ENCODE data around the gene ZBTB49. TPM values are rescaled to one million over a fixed set of nuclear protein-coding genes. Genes with fewer than 3 reads are reported as not detected.

Gene ZBTB49
- total and polyA plus RNA-seq, 2 of the 4 experiments (the other 2 are of a cell fraction), result 3.2 to 4.8 TPM

GRCh38 chr4:4334798-4335520, 44.9 kb downstream of the ZBTB49 start (continued):
- TF ChIP-seq RCOR1 (IDR thresholded peaks at IDR 0.05; ENCODE audit: insufficient replicate concordance, low read length), result no peak

GRCh38 chr4:4338210-4339001, 48.4 kb downstream of the ZBTB49 start:
- H2BK5ac ChIP-seq (ENCODE audit: low read depth, low read length, poor library complexity, severe bottlenecking), result no peak overlapping the region
- in situ Hi-C loops (cut with MboI; ENCODE audit: low sequenced_read_pairs) (no loop called here), dilution Hi-C loops (cut with HindIII; ENCODE audit: low sequenced_read_pairs, unreplicated experiment) (no loop called here)

More at GRCh38 chr4:4338210-4339001, 48.4 kb downstream of the ZBTB49 start:
- no peak overlapping the region for H3K9ac ChIP-seq (ENCODE audit: low read depth, low read length)
- H3K18ac ChIP-seq (ENCODE audit: low read depth, low read length), result no peak overlapping the region
- H3K23ac ChIP-seq (ENCODE audit: low read depth, low read length), result no peak overlapping the region
- no peak overlapping the region for H3K4me2 ChIP-seq (ENCODE audit: low read depth, low read length)
- H2AFZ ChIP-seq (replicated peaks; ENCODE audit: low read length, poor library complexity), result no peak overlapping the region
- H3K4ac ChIP-seq (ENCODE audit: low read depth, low read length), result no peak overlapping the region
- ATAC-seq (ENCODE audit: low read depth) (no peak), DNase-seq (no peak)
- H2BK15ac ChIP-seq (ENCODE audit: low read depth, low read length), result no peak overlapping the region
- ChIA-PET POLR2A (ENCODE audit: unreplicated experiment) (interaction anchor here (0.5 kb wide), 1 partner anchor 58 kb away, joined by 3 read pairs; no protein-coding TSS in a partner anchor), CTCF (interaction anchor here (0.8 kb wide), 1 partner anchor 87 kb away, joined by 3 read pairs; no protein-coding TSS in a partner anchor)
- H4K5ac ChIP-seq (ENCODE audit: low read depth, low read length), result no peak overlapping the region
- H3K14ac ChIP-seq (replicated peaks; ENCODE audit: low read depth, low read length), result no peak overlapping the region
- no peaks in the 10 kb centered on the region for H3K9me3 ChIP-seq (ENCODE audit: control insufficient read depth, insufficient read depth, low read length)
- no peaks in the 10 kb centered on the region for H3K79me1 ChIP-seq (ENCODE audit: low read depth in 1 of 2, low read length in 2 of 2)
- no TSS peak for BruUV-seq (replicated peaks)
- no peaks in the 10 kb centered on the region for H3K36me3 ChIP-seq (ENCODE audit: control insufficient read depth, insufficient read depth, low read length)
- H2BK120ac ChIP-seq (ENCODE audit: low read depth, low read length), result no peak overlapping the region
- H4K8ac ChIP-seq (ENCODE audit: low read depth in 2 of 2, low read length in 2 of 2), result no peak overlapping the region
- no peaks in the 10 kb centered on the region for H3K4me1 ChIP-seq (ENCODE audit: control insufficient read depth, insufficient read depth, low read length)
- peaks cover 29% of the 10 kb centered on the region for H3K27me3 ChIP-seq (ENCODE audit: control insufficient read depth, insufficient read depth, low read length)
- H2AK5ac ChIP-seq (ENCODE audit: low read depth, low read length), result no peak overlapping the region
- H3K27ac ChIP-seq (ENCODE audit: insufficient read depth, low read length), result no peak overlapping the region
- intact Hi-C loops (cut with micrococcal nuclease), result no loop called here
- 0 out of 2 replicates have a peak, but pooled peaks cover 3% of the 10 kb centered on the region for H3K9me1 ChIP-seq (ENCODE audit: insufficient read depth, low read length)
- no peak overlapping the region for H3K56ac ChIP-seq (ENCODE audit: extremely low read depth, insufficient read depth, low read length)
- no peak overlapping the region for H4K91ac ChIP-seq (ENCODE audit: insufficient read depth, low read depth, low read length)
- H4K20me1 ChIP-seq (ENCODE audit: insufficient read depth, low read length), result peaks cover 2% of the 10 kb centered on the region; the same call in 1 of the 2 replicates
- WGBS, 2 experiments (ENCODE audit: extremely low coverage in 2 of 2, insufficient read length in 1 of 2), result no CpG with 5 or more reads among the region's 11 CpGs
- no peak for TF ChIP-seq ELK1 (IDR thresholded peaks at IDR 0.05; ENCODE audit: borderline replicate concordance, low read depth, low read length)
- no peak for TF ChIP-seq FOS (IDR thresholded peaks at IDR 0.05; ENCODE audit: low read depth, low read length)
- TF ChIP-seq MXI1 (IDR thresholded peaks at IDR 0.05; ENCODE audit: borderline replicate concordance, low read depth, low read length), result no peak
- TF ChIP-seq BHLHE40 (IDR thresholded peaks at IDR 0.05; ENCODE audit: low read depth, low read length), result no peak
- no peak for TF ChIP-seq MAFK (IDR thresholded peaks at IDR 0.05; ENCODE audit: low read depth, low read length)
- no peak for TF ChIP-seq NFE2L2 (IDR thresholded peaks at IDR 0.05; ENCODE audit: low read depth, low read length)
- TF ChIP-seq CTCF (conservative IDR thresholded peaks at IDR 0.05; ENCODE audit: low read depth, low read length), result no peak
- no peak for TF ChIP-seq CEBPB (IDR thresholded peaks at IDR 0.05; ENCODE audit: low read depth, low read length)
- TF ChIP-seq RFX5 (IDR thresholded peaks at IDR 0.05; ENCODE audit: low read depth, low read length), result no peak
- no peak overlapping the region for H3K4me3 ChIP-seq (ENCODE audit: insufficient read depth, low read depth, low read length)
- no peak overlapping the region for H2AK9ac ChIP-seq (replicated peaks; ENCODE audit: low read depth, low read length, poor library complexity)
- H2BK20ac ChIP-seq (ENCODE audit: low read depth, low read length), result no peak overlapping the region

All from IMR-90 (cell line).